ENCODE data around the gene RNF115. TPM values are rescaled to one million over a fixed set of nuclear protein-coding genes. Genes with fewer than 3 reads are reported as not detected.

Gene RNF115
- total and polyA plus RNA-seq, 2 of the 8 experiments (the other 6 are each of a cell fraction or from before 2014, with no cell fraction given) = 4.7 to 10.8 TPM

GRCh38 chr1:145826030-145826429 lies 2.1 kb upstream of the RNF115 start (continued):
- TF ChIP-seq HDAC2 (IDR thresholded peaks at IDR 0.05; ENCODE audit: borderline replicate concordance in 1 of 2, low read depth in 2 of 2, low read length in 2 of 2) = no peak
- no peak for TF ChIP-seq SIN3A (conservative IDR thresholded peaks at IDR 0.05 in 1 of 2, IDR thresholded peaks at IDR 0.05 in 1 of 2; ENCODE audit: low read depth in 1 of 2, low read length in 2 of 2)
- no peak for TF ChIP-seq ATF2 (IDR thresholded peaks at IDR 0.05; ENCODE audit: low read length)
- no peak for TF ChIP-seq SRF (IDR thresholded peaks at IDR 0.05; ENCODE audit: low read depth, low read length)
- TF ChIP-seq POLR2A (IDR thresholded peaks at IDR 0.05; ENCODE audit: control extremely low read depth in 1 of 2, low read depth in 2 of 2, low read length in 2 of 2) = no peak

All from H1 (cell line).